K562 (cell line): ENCODE measurements around the gene EEF1A1. TPM values are rescaled to one million over a fixed set of nuclear protein-coding genes. Genes with fewer than 3 reads are reported as not detected.

ENCODE experiments used
- ATF1 ChIP-seq, 2 experiments: fragments of 450-650 bp in 1 of 2; IDR thresholded peaks; 2 replicates each; pipeline ENCODE4 v1.6.1; 2016; ENCODE audit warnings: missing compliant biosample characterization in 1 of 2, missing genetic modification characterization in 1 of 2
- CTBP1 ChIP-seq: fragments of 450-650 bp; IDR thresholded peaks from 2 replicates; pipeline ENCODE4 v1.6.1; 2016; ENCODE audit warnings: borderline replicate concordance
- ERF ChIP-seq: fragments of 450-650 bp; formaldehyde crosslinking; IDR thresholded peaks from 2 replicates; pipeline ENCODE4 v1.4.0; 2020; ENCODE audit warnings: mild to moderate bottlenecking, mixed read lengths
- ETV1 ChIP-seq: fragments of 450-650 bp; conservative IDR thresholded peaks from 2 replicates; pipeline ENCODE4 v1.6.1; 2016; ENCODE audit warnings: missing genetic modification characterization, control low read depth, low read depth, missing compliant biosample characterization
- GTF2F1 ChIP-seq: IDR thresholded peaks from 2 replicates; pipeline ENCODE4 v1.6.1; 2011; ENCODE audit warnings: low read depth, low read length, improper control_type of control experiment
- HCFC1 ChIP-seq: IDR thresholded peaks from 2 replicates; pipeline ENCODE4 v1.6.1; 2012; ENCODE audit warnings: low read depth, low read length, improper control_type of control experiment
- HNRNPK ChIP-seq: fragments of 200-400 bp; formaldehyde crosslinking; IDR thresholded peaks from one replicate; pipeline ENCODE4 v1.6.1; 2018; ENCODE audit warnings: mild to moderate bottlenecking, low read depth, low read length; ENCODE audit not compliant: poor library complexity, severe bottlenecking
- IFI16 ChIP-seq: fragments of 250-450 bp; sonication (Bioruptor Pico); IDR thresholded peaks from 2 replicates; pipeline ENCODE4 v2.1.2; 2022; ENCODE audit warnings: mild to moderate bottlenecking, inconsistent platforms
- KDM4B ChIP-seq, 2 experiments: fragments of 450-650 bp in 1 of 2; sonication (generic) in 1 of 2; IDR thresholded peaks; 2 replicates each; pipeline ENCODE4 v1.6.1; 2016 to 2017; ENCODE audit warnings: borderline replicate concordance in 2 of 2, antibody characterized with exemption in 1 of 2, low read depth in 1 of 2, mild to moderate bottlenecking in 1 of 2
- MAFF ChIP-seq: IDR thresholded peaks from 2 replicates; pipeline ENCODE4 v1.6.1; 2012; ENCODE audit warnings: low read length, improper control_type of control experiment
- MEF2D ChIP-seq: conservative IDR thresholded peaks from 2 replicates; pipeline ENCODE4 v1.6.1; 2016; ENCODE audit warnings: low read depth, missing genetic modification characterization, missing compliant biosample characterization
- NFE2 ChIP-seq: IDR thresholded peaks from 2 replicates; pipeline ENCODE4 v1.6.1; 2014; ENCODE audit warnings: antibody characterized with exemption, low read depth
- PHTF2 ChIP-seq: fragments of 250-450 bp; sonication (Bioruptor Pico); IDR thresholded peaks from 2 replicates; pipeline ENCODE4 v1.5.0; 2021; ENCODE audit warnings: mild to moderate bottlenecking
- PTRF ChIP-seq: fragments of 450-650 bp; IDR thresholded peaks from 2 replicates; pipeline ENCODE4 v1.6.1; 2016; ENCODE audit warnings: mild to moderate bottlenecking, missing genetic modification characterization, missing compliant biosample characterization
- RFX5 ChIP-seq: IDR thresholded peaks from 2 replicates; pipeline ENCODE4 v1.6.1; 2011; ENCODE audit warnings: low read depth, mild to moderate bottlenecking, improper control_type of control experiment, low read length
- TRIM28 ChIP-seq: fragments of 450-650 bp; IDR thresholded peaks from 2 replicates; pipeline ENCODE4 v1.6.1; 2017
- ZFP36 ChIP-seq: fragments of 150-350 bp; IDR thresholded peaks from 2 replicates; pipeline ENCODE4 v1.6.1; 2018; ENCODE audit warnings: low read length, low read depth; ENCODE audit not compliant: partially characterized antibody
- ZFPM2 ChIP-seq: fragments of 250-450 bp; sonication (Bioruptor Pico); IDR thresholded peaks from 2 replicates; pipeline ENCODE4 v1.5.1; 2022; ENCODE audit warnings: mild to moderate bottlenecking
- ZNF253 ChIP-seq: fragments of 250-450 bp; sonication (Bioruptor Pico); conservative IDR thresholded peaks from 2 replicates; pipeline ENCODE4 v1.6.1; 2021; ENCODE audit warnings: mild to moderate bottlenecking
- ZNF589 ChIP-seq: fragments of 200-800 bp; sonication (Bioruptor generic); IDR thresholded peaks from 2 replicates; pipeline ENCODE4 v1.6.1; 2016; ENCODE audit warnings: low read depth, missing genetic modification characterization, missing compliant biosample characterization
- ZNF76 ChIP-seq: fragments of 250-450 bp; sonication (Bioruptor Pico); IDR thresholded peaks from 2 replicates; pipeline ENCODE4 v1.4.0; 2020; ENCODE audit warnings: mild to moderate bottlenecking, moderate library complexity, borderline replicate concordance
- ZNF79 ChIP-seq: fragments of 250-450 bp; sonication (Bioruptor Pico); IDR thresholded peaks from 2 replicates; pipeline ENCODE4 v1.4.0; 2020; ENCODE audit warnings: low read depth, mild to moderate bottlenecking, moderate library complexity
- ZSCAN32 ChIP-seq: fragments of 450-650 bp; formaldehyde crosslinking; IDR thresholded peaks from 2 replicates; pipeline ENCODE4 v1.4.0; 2020; ENCODE audit warnings: mild to moderate bottlenecking, moderate library complexity
- polyA plus RNA-seq, 8 experiments: library from polyadenylated mRNA; depleted of rRNA in 4 of 8; stranded (reverse) in 5 of 8; unstranded in 3 of 8; fragments of >200 nt; fragmentation: Nextera tagmentation in 2 of 8; fragmentation: Illumina TruSeq in 1 of 8; extraction: Ambion mirVana in 2 of 8; extraction: Trizol in 1 of 8; gene quantifications; 2 replicates each; pipeline versions ENCODE4 v1.2.1 to v1.2.3, GENCODE V29; 2011 to 2014; ENCODE audit warnings: inconsistent platforms in 1 of 8, missing spikeins in 1 of 8
- total RNA-seq, 7 experiments: library from RNA; depleted of rRNA in 6 of 7; stranded (reverse); fragments of >200 nt in 6 of 7; fragmentation: Illumina TruSeq in 2 of 7; extraction: Trizol in 2 of 7; gene quantifications; 2 replicates each; pipeline versions ENCODE4 v1.2.1 to v1.2.3, GENCODE V29; 2011 to 2021; ENCODE audit warnings: low replicate concordance in 1 of 7
- TF ChIP-seq, protein P1 (sequence below): IDR thresholded peaks from 2 replicates; pipeline ENCODE4 v1.6.1; 2016; ENCODE audit warnings: missing genetic modification characterization, missing compliant biosample characterization
- TF ChIP-seq, protein P2 (sequence below): fragments of 250-450 bp; sonication (Bioruptor Pico); IDR thresholded peaks from 2 replicates; pipeline ENCODE4 v1.5.1; 2021; ENCODE audit warnings: mild to moderate bottlenecking
- TF ChIP-seq, protein P3 (sequence below): sonication (generic); formaldehyde crosslinking; IDR thresholded peaks from 2 replicates; pipeline ENCODE4 v1.8.0; 2022; ENCODE audit warnings: mild to moderate bottlenecking, low read depth, missing genetic modification reagents

The EEF1A1 gene
- total and polyA plus RNA-seq, 9 of the 15 experiments (the other 6 are each of a cell fraction or from before 2014, with no cell fraction given), result 6,453 to 17,323 (median 11,082) TPM

DNA sequence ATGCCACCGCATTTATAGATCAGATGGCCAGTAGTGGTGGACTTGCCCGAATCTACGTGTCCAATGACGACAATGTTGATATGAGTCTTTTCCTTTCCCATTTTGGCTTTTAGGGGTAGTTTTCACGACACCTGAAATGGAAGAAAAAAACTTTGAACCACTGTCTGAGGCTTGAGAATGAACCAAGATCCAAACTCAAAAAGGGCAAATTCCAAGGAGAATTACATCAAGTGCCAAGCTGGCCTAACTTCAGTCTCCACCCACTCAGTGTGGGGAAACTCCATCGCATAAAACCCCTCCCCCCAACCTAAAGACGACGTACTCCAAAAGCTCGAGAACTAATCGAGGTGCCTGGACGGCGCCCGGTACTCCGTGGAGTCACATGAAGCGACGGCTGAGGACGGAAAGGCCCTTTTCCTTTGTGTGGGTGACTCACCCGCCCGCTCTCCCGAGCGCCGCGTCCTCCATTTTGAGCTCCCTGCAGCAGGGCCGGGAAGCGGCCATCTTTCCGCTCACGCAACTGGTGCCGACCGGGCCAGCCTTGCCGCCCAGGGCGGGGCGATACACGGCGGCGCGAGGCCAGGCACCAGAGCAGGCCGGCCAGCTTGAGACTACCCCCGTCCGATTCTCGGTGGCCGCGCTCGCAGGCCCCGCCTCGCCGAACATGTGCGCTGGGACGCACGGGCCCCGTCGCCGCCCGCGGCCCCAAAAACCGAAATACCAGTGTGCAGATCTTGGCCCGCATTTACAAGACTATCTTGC lies 725 bp downstream of the EEF1A1 start (continued):
- TF ChIP-seq, protein P1, sequence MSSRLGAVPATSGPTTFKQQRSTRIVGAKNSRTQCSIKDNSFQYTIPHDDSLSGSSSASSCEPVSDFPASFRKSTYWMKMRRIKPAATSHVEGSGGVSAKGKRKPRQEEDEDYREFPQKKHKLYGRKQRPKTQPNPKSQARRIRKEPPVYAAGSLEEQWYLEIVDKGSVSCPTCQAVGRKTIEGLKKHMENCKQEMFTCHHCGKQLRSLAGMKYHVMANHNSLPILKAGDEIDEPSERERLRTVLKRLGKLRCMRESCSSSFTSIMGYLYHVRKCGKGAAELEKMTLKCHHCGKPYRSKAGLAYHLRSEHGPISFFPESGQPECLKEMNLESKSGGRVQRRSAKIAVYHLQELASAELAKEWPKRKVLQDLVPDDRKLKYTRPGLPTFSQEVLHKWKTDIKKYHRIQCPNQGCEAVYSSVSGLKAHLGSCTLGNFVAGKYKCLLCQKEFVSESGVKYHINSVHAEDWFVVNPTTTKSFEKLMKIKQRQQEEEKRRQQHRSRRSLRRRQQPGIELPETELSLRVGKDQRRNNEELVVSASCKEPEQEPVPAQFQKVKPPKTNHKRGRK (tag), result no peak
- no peak for TF ChIP-seq HNRNPK
- TF ChIP-seq MAFF, result no peak; the same call in 1 of the 2 replicates
- no peak for TF ChIP-seq IFI16 (CRISPR knock-in tag)
- TF ChIP-seq ZNF253, result peak; percentile 83; the same call in 1 of the 2 replicates
- no peak for TF ChIP-seq ZNF76 (CRISPR knock-in tag)
- TF ChIP-seq ZNF79 (CRISPR knock-in tag), result no peak; the same call in 1 of the 2 replicates
- TF ChIP-seq PHTF2 (CRISPR knock-in tag), result no peak
- TF ChIP-seq TRIM28, result no peak
- no peak for TF ChIP-seq NFE2
- TF ChIP-seq, protein P2, sequence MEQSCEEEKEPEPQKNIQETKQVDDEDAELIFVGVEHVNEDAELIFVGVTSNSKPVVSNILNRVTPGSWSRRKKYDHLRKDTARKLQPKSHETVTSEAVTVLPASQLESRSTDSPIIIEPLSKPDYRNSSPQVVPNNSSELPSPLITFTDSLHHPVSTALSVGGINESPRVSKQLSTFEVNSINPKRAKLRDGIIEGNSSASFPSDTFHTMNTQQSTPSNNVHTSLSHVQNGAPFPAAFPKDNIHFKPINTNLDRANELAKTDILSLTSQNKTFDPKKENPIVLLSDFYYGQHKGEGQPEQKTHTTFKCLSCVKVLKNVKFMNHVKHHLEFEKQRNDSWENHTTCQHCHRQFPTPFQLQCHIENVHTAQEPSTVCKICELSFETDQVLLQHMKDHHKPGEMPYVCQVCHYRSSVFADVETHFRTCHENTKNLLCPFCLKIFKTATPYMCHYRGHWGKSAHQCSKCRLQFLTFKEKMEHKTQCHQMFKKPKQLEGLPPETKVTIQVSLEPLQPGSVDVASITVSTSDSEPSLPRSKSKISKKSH (CRISPR knock-in tag), result no peak; the same call in 1 of the 2 replicates
- TF ChIP-seq ZSCAN32 (CRISPR knock-in tag), result peak; percentile 41; the same call in 1 of the 2 replicates
- no peak for TF ChIP-seq CTBP1
- TF ChIP-seq MEF2D (tag), result peak; percentile 31; the same call in 1 of the 2 replicates
- peak; percentile 77 for TF ChIP-seq ERF (CRISPR knock-in tag)
- TF ChIP-seq ZNF589, result peak; percentile 35; the same call in 1 of the 2 replicates
- no peak for TF ChIP-seq RFX5
- no peak for TF ChIP-seq KDM4B (IDR thresholded peaks at IDR 0.05; ENCODE audit: borderline replicate concordance in 2 of 2, low read depth in 1 of 2)
- TF ChIP-seq ETV1 (tag), result no peak
- TF ChIP-seq, protein P3, sequence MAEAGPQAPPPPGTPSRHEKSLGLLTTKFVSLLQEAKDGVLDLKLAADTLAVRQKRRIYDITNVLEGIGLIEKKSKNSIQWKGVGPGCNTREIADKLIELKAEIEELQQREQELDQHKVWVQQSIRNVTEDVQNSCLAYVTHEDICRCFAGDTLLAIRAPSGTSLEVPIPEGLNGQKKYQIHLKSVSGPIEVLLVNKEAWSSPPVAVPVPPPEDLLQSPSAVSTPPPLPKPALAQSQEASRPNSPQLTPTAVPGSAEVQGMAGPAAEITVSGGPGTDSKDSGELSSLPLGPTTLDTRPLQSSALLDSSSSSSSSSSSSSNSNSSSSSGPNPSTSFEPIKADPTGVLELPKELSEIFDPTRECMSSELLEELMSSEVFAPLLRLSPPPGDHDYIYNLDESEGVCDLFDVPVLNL (CRISPR knock-in tag), result no peak
- TF ChIP-seq PTRF (tag), result no peak
- no peak for TF ChIP-seq ZFPM2 (CRISPR knock-in tag)
- TF ChIP-seq HCFC1, result peak; percentile 53; the same call in 1 of the 2 replicates
- TF ChIP-seq ATF1 (CRISPR knock-in tag; IDR thresholded peaks at IDR 0.05), result no peak
- no peak for TF ChIP-seq ATF1 (tag; IDR thresholded peaks at IDR 0.05)
- no peak for TF ChIP-seq GTF2F1
- no peak for TF ChIP-seq ZFP36
